IMR-90 (cell line): ENCODE results near the gene CD19. TPM values are rescaled to one million over a fixed set of nuclear protein-coding genes. Genes with fewer than 3 reads are reported as not detected.

Experiments used
- ATAC-seq: fragments of 200-7000 bp; cut with Tn5 transposase; 2 replicates; pipeline ENCODE4 v1.9.1; 2020; ENCODE audit warnings: low read depth, mild to moderate bottlenecking, moderate library complexity
- BruUV-seq: library from RNA; stranded (reverse); fragments of 400-500 nt; replicated peaks from 2 replicates; lab custom pipeline; 2021; lab: Mats Ljungman, UMichigan
- CTCF ChIA-PET: fragments of 300-600 bp; formaldehyde crosslinking; extraction: SDS; loops from one replicate; lab custom pipeline; 2021; ENCODE audit warnings: antibody characterized with exemption; lab: Yijun Ruan, JAX
- POLR2A ChIA-PET: fragments of 300-600 bp; sonication (Branson Sonifier 250); formaldehyde crosslinking; loops from one replicate; lab custom pipeline; 2022; ENCODE audit warnings: antibody characterized with exemption; ENCODE audit not compliant: unreplicated experiment; lab: Charles Lee
- DNase-seq: peaks from one replicate; pipeline ENCODE4 v3.0.0; 2013
- H2AFZ ChIP-seq: replicated peaks from 2 replicates; pipeline ENCODE3; 2013; ENCODE audit warnings: low read length, mild to moderate bottlenecking; ENCODE audit not compliant: poor library complexity
- H2AK5ac ChIP-seq: 2 replicates; pipeline ENCODE4 v1.6.1; 2013; ENCODE audit warnings: low read depth, low read length, inconsistent platforms
- H2AK9ac ChIP-seq: replicated peaks from 2 replicates; pipeline ENCODE3; 2013; ENCODE audit warnings: mild to moderate bottlenecking, low read depth, low read length, moderate library complexity; ENCODE audit not compliant: poor library complexity
- H2BK120ac ChIP-seq: 2 replicates; pipeline ENCODE4 v1.6.1; 2013; ENCODE audit warnings: low read depth, low read length, inconsistent platforms
- H2BK15ac ChIP-seq: 3 replicates; pipeline ENCODE4 v1.6.1; 2013; ENCODE audit warnings: low read depth, low read length, inconsistent platforms
- H2BK20ac ChIP-seq: 2 replicates; pipeline ENCODE4 v1.6.1; 2013; ENCODE audit warnings: low read depth, mild to moderate bottlenecking, inconsistent platforms, low read length, moderate library complexity
- H2BK5ac ChIP-seq: 2 replicates; pipeline ENCODE4 v1.6.1; 2013; ENCODE audit warnings: mild to moderate bottlenecking, low read depth, low read length, inconsistent platforms; ENCODE audit not compliant: poor library complexity, severe bottlenecking
- H3K14ac ChIP-seq: replicated peaks from 2 replicates; pipeline ENCODE4 v1.6.1; 2013; ENCODE audit warnings: low read depth, low read length, inconsistent platforms
- H3K18ac ChIP-seq: 2 replicates; pipeline ENCODE4 v1.6.1; 2013; ENCODE audit warnings: low read depth, low read length, control low read depth
- H3K23ac ChIP-seq: 2 replicates; pipeline ENCODE4 v1.6.1; 2013; ENCODE audit warnings: low read depth, low read length, inconsistent platforms
- H3K27ac ChIP-seq: 2 replicates; pipeline ENCODE4 v1.5.1; 2013; ENCODE audit warnings: mild to moderate bottlenecking, control low read depth, low read length; ENCODE audit not compliant: insufficient read depth
- H3K27me3 ChIP-seq: 2 replicates; pipeline ENCODE4 v1.6.1; 2013; ENCODE audit warnings: low read length; ENCODE audit not compliant: control insufficient read depth, insufficient read depth
- H3K36me3 ChIP-seq: 2 replicates; pipeline ENCODE4 v1.6.1; 2013; ENCODE audit warnings: low read length, mixed read lengths; ENCODE audit not compliant: control insufficient read depth, insufficient read depth
- H3K4ac ChIP-seq: 2 replicates; pipeline ENCODE4 v1.6.1; 2013; ENCODE audit warnings: low read depth, low read length, inconsistent platforms
- H3K4me1 ChIP-seq: 2 replicates; pipeline ENCODE4 v1.6.1; 2013; ENCODE audit warnings: low read length, mixed read lengths; ENCODE audit not compliant: control insufficient read depth, insufficient read depth
- H3K4me2 ChIP-seq: 2 replicates; pipeline ENCODE4 v1.6.1; 2013; ENCODE audit warnings: low read depth, mild to moderate bottlenecking, control low read depth, low read length, moderate library complexity
- H3K4me3 ChIP-seq: 2 replicates; pipeline ENCODE4 v1.5.1; 2013; ENCODE audit warnings: low read depth, mild to moderate bottlenecking, control low read depth, low read length, moderate library complexity; ENCODE audit not compliant: insufficient read depth
- H3K56ac ChIP-seq: 2 replicates; pipeline ENCODE4 v1.6.1; 2013; ENCODE audit warnings: low read length, inconsistent platforms; ENCODE audit not compliant: insufficient read depth; ENCODE audit errors: extremely low read depth
- H3K79me1 ChIP-seq, 2 experiments: 2 replicates each; pipeline ENCODE4 v1.6.1; 2013; ENCODE audit warnings: low read length in 2 of 2, inconsistent platforms in 1 of 2, low read depth in 1 of 2
- H3K9ac ChIP-seq: 2 replicates; pipeline ENCODE4 v1.6.1; 2013; ENCODE audit warnings: low read depth, low read length, control low read depth
- H3K9me1 ChIP-seq: 2 replicates; pipeline ENCODE4 v1.6.1; 2013; ENCODE audit warnings: low read length, inconsistent platforms; ENCODE audit not compliant: insufficient read depth
- H3K9me3 ChIP-seq: 2 replicates; pipeline ENCODE4 v1.6.1; 2013; ENCODE audit warnings: low read length; ENCODE audit not compliant: control insufficient read depth, insufficient read depth
- H4K20me1 ChIP-seq: 2 replicates; pipeline ENCODE4 v1.6.1; 2013; ENCODE audit warnings: low read length, inconsistent platforms; ENCODE audit not compliant: insufficient read depth
- H4K5ac ChIP-seq: 2 replicates; pipeline ENCODE4 v1.6.1; 2013; ENCODE audit warnings: mild to moderate bottlenecking, low read depth, low read length, control low read depth
- H4K8ac ChIP-seq, 2 experiments: 2 replicates each; pipeline ENCODE4 v1.6.1; 2013; ENCODE audit warnings: low read depth in 2 of 2, low read length in 2 of 2, control low read depth in 1 of 2, inconsistent platforms in 1 of 2
- H4K91ac ChIP-seq: 2 replicates; pipeline ENCODE4 v1.6.1; 2013; ENCODE audit warnings: low read depth, low read length, inconsistent platforms; ENCODE audit not compliant: insufficient read depth
- CEBPB ChIP-seq: IDR thresholded peaks from 2 replicates; pipeline ENCODE4 v1.6.1; 2012; ENCODE audit warnings: low read depth, low read length, improper control_type of control experiment
- FOS ChIP-seq: fragments of 150-350 bp; IDR thresholded peaks from 2 replicates; pipeline ENCODE4 v1.6.1; 2016; ENCODE audit warnings: low read depth, low read length
- MAZ ChIP-seq: IDR thresholded peaks from 2 replicates; pipeline ENCODE4 v1.6.1; 2012; ENCODE audit warnings: low read depth, mild to moderate bottlenecking, low read length, improper control_type of control experiment, moderate library complexity, borderline replicate concordance
- MXI1 ChIP-seq: IDR thresholded peaks from 2 replicates; pipeline ENCODE4 v1.6.1; 2012; ENCODE audit warnings: low read depth, mild to moderate bottlenecking, low read length, moderate library complexity, borderline replicate concordance
- POLR2A ChIP-seq: IDR thresholded peaks from 2 replicates; pipeline ENCODE4 v1.6.1; 2012; ENCODE audit warnings: mild to moderate bottlenecking, low read depth, low read length
- SMC3 ChIP-seq: fragments of 150-350 bp; IDR thresholded peaks from 2 replicates; pipeline ENCODE4 v1.6.1; 2016; ENCODE audit warnings: low read depth, mild to moderate bottlenecking, antibody characterized with exemption, low read length, moderate library complexity
- WGBS, 2 experiments: methylation state at CpG; one replicate each; pipeline versions ENCODE4 v1.1.5 to v1.1.7; 2013; ENCODE audit warnings: missing lambda C conversion rate in 2 of 2; ENCODE audit not compliant: insufficient read length in 1 of 2; ENCODE audit errors: extremely low coverage in 2 of 2; 5-methylcytosine and 5-hydroxymethylcytosine counted together
- dilution Hi-C: fragments of 300-500 bp; cut with HindIII; formaldehyde crosslinking; loops from one replicate; pipeline ENCODE4 v1.14.3; 2018; ENCODE audit warnings: low sequenced_read_pairs; ENCODE audit not compliant: unreplicated experiment
- in situ Hi-C: fragments of 300-500 bp; cut with MboI; formaldehyde crosslinking; loops from 3 replicates; pipeline ENCODE4 v1.14.3; 2019; ENCODE audit warnings: low sequenced_read_pairs, inconsistent platforms, mixed read lengths
- intact Hi-C: fragments of 100-400 bp; cut with micrococcal nuclease; formaldehyde crosslinking; loops from 2 replicates; pipeline ENCODE4 v1.10.0; 2022
- polyA plus RNA-seq, 3 experiments: library from polyadenylated mRNA; depleted of rRNA; stranded (reverse); fragments of >200 nt; gene quantifications; 2 replicates each; pipeline ENCODE4 v1.2.3, GENCODE V29; 2012; ENCODE audit warnings: low replicate concordance in 1 of 3
- total RNA-seq: library from RNA; depleted of rRNA; stranded (reverse); fragments of >200 nt; gene quantifications from 2 replicates; pipeline ENCODE4 v1.2.3, GENCODE V29; 2012
- TF ChIP-seq, protein P1 (sequence below): conservative IDR thresholded peaks from 2 replicates; pipeline ENCODE4 v1.5.1; 2012; ENCODE audit warnings: mild to moderate bottlenecking, low read depth, low read length, improper control_type of control experiment

The CD19 gene
- total and polyA plus RNA-seq, 2 of the 4 experiments (the other 2 are of a cell fraction) = not detected

DNA sequence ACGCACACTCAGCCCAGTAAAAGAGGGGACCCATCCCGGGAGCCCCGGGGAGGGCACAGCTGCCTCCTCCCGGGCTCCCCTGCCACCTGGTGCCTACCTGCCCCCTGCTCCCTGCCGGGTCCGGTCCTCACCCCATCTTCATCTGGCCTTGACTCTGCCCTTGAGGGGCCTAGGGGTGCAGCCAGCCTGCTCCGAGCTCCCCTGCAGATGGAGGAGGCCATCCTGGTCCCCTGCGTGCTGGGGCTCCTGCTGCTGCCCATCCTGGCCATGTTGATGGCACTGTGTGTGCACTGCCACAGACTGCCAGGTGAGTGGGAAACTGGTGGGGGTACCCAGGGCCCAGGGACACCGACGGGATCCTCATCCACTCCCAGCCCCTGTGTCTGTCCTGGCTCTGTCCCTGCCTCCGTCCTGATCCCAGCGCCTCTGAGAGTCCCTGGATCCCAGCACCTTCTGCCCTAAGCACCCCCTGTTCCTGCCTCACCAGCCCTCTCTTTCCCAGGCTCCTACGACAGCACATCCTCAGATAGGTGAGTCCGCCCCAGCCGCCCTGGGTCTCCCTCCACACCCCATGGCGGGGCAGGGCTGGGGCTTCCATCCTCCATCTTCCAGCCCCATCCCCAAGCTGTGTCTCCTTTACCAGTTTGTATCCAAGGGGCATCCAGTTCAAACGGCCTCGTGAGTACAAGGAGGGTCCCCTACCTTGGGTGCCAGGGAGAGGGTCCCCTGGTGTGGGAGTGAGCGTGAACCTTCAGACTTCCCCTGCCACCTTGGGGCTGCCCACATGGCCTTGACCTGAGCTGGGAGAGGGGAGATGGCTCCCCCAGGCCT is 53.7 kb downstream of the CD19 start:
- CTCF ChIA-PET = interaction anchor here (0.6 kb wide), 1 partner anchor 37 kb away, joined by 4 read pairs; no protein-coding TSS in a partner anchor
- ATAC-seq = no peak

More for the DNA sequence above, 53.7 kb downstream of the CD19 start:
- intact Hi-C loops (no loop called here), in situ Hi-C loops (no loop called here), dilution Hi-C loops (no loop called here)
- no peak overlapping the region for H2AFZ ChIP-seq
- no peak overlapping the region for H3K9ac ChIP-seq
- no peak overlapping the region for H2BK120ac ChIP-seq
- no peak overlapping the region for H2AK9ac ChIP-seq
- 92% methylated on average over 6 of the region's 19 CpGs; no CpG with 5 or more reads in 1 of the 2 experiments for WGBS, 2 experiments
- peaks cover 0 to 11% of the 10 kb centered on the region in 2 experiments; a peak in 1 of 4 replicates for H3K79me1 ChIP-seq
- no peak overlapping the region for H4K8ac ChIP-seq
- H3K56ac ChIP-seq = no peak overlapping the region
- no peaks in the 10 kb centered on the region for H3K9me1 ChIP-seq
- no peaks in the 10 kb centered on the region for H3K4me1 ChIP-seq
- H2BK15ac ChIP-seq = no peak overlapping the region
- no peak overlapping the region for H2AK5ac ChIP-seq
- no peak overlapping the region for H2BK20ac ChIP-seq
- no peak overlapping the region for H3K18ac ChIP-seq
- peaks cover 5% of the 10 kb centered on the region for H3K9me3 ChIP-seq
- H4K5ac ChIP-seq = no peak overlapping the region
- POLR2A ChIA-PET = no interaction called here
- H3K27me3 ChIP-seq = no peaks in the 10 kb centered on the region
- H3K23ac ChIP-seq = no peak overlapping the region
- no peak overlapping the region for H3K27ac ChIP-seq
- no peak for DNase-seq
- H3K4me3 ChIP-seq = no peak overlapping the region
- no TSS peak for BruUV-seq
- peaks cover 69% of the 10 kb centered on the region for H3K36me3 ChIP-seq
- no peak overlapping the region for H2BK5ac ChIP-seq
- no peak overlapping the region for H4K91ac ChIP-seq
- no peak overlapping the region for H3K14ac ChIP-seq
- H3K4me2 ChIP-seq = no peak overlapping the region
- TF ChIP-seq CEBPB = no peak
- TF ChIP-seq, protein P1, sequence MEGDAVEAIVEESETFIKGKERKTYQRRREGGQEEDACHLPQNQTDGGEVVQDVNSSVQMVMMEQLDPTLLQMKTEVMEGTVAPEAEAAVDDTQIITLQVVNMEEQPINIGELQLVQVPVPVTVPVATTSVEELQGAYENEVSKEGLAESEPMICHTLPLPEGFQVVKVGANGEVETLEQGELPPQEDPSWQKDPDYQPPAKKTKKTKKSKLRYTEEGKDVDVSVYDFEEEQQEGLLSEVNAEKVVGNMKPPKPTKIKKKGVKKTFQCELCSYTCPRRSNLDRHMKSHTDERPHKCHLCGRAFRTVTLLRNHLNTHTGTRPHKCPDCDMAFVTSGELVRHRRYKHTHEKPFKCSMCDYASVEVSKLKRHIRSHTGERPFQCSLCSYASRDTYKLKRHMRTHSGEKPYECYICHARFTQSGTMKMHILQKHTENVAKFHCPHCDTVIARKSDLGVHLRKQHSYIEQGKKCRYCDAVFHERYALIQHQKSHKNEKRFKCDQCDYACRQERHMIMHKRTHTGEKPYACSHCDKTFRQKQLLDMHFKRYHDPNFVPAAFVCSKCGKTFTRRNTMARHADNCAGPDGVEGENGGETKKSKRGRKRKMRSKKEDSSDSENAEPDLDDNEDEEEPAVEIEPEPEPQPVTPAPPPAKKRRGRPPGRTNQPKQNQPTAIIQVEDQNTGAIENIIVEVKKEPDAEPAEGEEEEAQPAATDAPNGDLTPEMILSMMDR = no peak
- TF ChIP-seq POLR2A = no peak
- TF ChIP-seq MXI1 = no peak
- no peak for TF ChIP-seq MAZ
- no peak for TF ChIP-seq FOS
- no peak for TF ChIP-seq SMC3
- no peak overlapping the region for H3K4ac ChIP-seq
- H4K20me1 ChIP-seq = no peaks in the 10 kb centered on the region
